ENCODE measurements around the gene PLEKHA6. TPM values are rescaled to one million over a fixed set of nuclear protein-coding genes. Genes with fewer than 3 reads are reported as not detected.
"Not testable (repeated sequence)": the region's sequence is repeated elsewhere in the genome, so short reads cannot be mapped to it uniquely, and the experiment has no call there.

The PLEKHA6 gene
- polyA plus RNA-seq, 1 experiment = 4.2 TPM

- CTCF ChIA-PET = interaction anchor here (0.6 to 2.5 kb wide), 4 partner anchors 8 to 64 kb away, joined by 3 to 6 read pairs (median 4); no protein-coding TSS in a partner anchor
- Histone ChIP-seq H3K27me3 (ENCODE audit: control insufficient read depth, insufficient read depth, low read length) (no peaks in the 10 kb centered on the region), H3K36me3 (ENCODE audit: control insufficient read depth, insufficient read depth, low read length) (no peaks in the 10 kb centered on the region), H3K4me3 (ENCODE audit: low read depth, low read length) (no peak overlapping the region)
- DNase-seq (ENCODE audit: low read depth) = no peak
- no peak for TF ChIP-seq CTCF (IDR thresholded peaks at IDR 0.05; ENCODE audit: insufficient read depth, low read depth, low read length)
- POLR2A ChIA-PET = no interaction called here
These were observed 24.6 kb downstream of the PLEKHA6 start for GRCh38 chr1:204335085-204335484.

- ChIA-PET POLR2A (no interaction called here), CTCF (interaction anchor here (0.6 to 2.5 kb wide), 4 partner anchors 9 to 78 kb away, joined by 3 to 5 read pairs (median 3); no protein-coding TSS in a partner anchor)
- no peaks in the 10 kb centered on the region for H3K36me3 ChIP-seq (ENCODE audit: control insufficient read depth, insufficient read depth, low read length)
- H3K4me3 ChIP-seq (ENCODE audit: low read depth, low read length) = no peak overlapping the region
- DNase-seq (ENCODE audit: low read depth) = no peak
- no peaks in the 10 kb centered on the region for H3K27me3 ChIP-seq (ENCODE audit: control insufficient read depth, insufficient read depth, low read length)
- no peak for TF ChIP-seq CTCF (IDR thresholded peaks at IDR 0.05; ENCODE audit: insufficient read depth, low read depth, low read length)
These were observed 25.3 kb downstream of the PLEKHA6 start for GRCh38 chr1:204334455-204334854.

- DNase-seq (ENCODE audit: low read depth) = no peak
- TF ChIP-seq CTCF (IDR thresholded peaks at IDR 0.05; ENCODE audit: insufficient read depth, low read depth, low read length) = no peak
- ChIA-PET POLR2A (interaction anchor here (0.6 kb wide), 1 partner anchor 129 kb away, joined by 3 read pairs; no protein-coding TSS in a partner anchor), CTCF (interaction anchor here (0.9 to 2.5 kb wide), 5 partner anchors 10 to 77 kb away, joined by 3 to 5 read pairs (median 5); no protein-coding TSS in a partner anchor)
- Histone ChIP-seq H3K36me3 (ENCODE audit: control insufficient read depth, insufficient read depth, low read length) (no peaks in the 10 kb centered on the region), H3K4me3 (ENCODE audit: low read depth, low read length) (no peak overlapping the region), H3K27me3 (ENCODE audit: control insufficient read depth, insufficient read depth, low read length) (no peaks in the 10 kb centered on the region)
These were observed 26.3 kb downstream of the PLEKHA6 start for GRCh38 chr1:204333427-204333826.

DNA sequence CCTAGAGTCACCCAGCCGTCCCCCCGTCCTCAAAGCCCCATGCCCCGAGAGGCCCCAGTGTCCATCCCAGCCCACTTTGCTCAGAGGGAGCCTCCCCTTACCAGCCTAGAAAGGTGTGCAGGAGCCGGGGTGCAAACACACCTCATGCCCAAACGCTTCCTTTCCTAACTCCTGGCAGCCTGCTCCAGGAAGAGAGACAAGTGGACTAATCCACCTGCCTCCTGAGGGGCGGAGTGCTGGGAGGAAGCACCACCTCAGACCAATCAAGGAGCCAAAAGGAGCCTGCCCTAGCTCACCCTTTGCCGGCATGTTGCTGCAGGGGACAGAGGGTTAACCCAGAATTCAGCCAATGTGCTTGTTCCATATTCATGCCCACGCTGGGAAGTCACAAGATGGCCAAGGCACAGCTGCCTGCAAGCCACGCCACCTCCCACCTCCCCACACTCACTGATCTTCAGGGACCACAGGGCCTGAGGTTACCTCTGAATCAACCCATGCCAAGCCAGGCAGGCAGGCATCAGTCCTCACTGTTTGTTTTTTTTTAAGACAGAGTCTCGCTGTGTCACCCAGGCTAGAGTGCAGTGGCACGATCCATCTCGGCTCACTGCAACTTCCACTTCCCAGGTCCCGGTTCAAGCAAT lies 27.8 kb downstream of the PLEKHA6 start:
- no peak overlapping the region for H3K4me3 ChIP-seq (ENCODE audit: low read depth, low read length)
- ChIA-PET CTCF (interaction anchor here (1.2 to 2.2 kb wide), 3 partner anchors 9 to 73 kb away, joined by 3 to 5 read pairs (median 5); no protein-coding TSS in a partner anchor), POLR2A (no interaction called here)
- H3K36me3 ChIP-seq (ENCODE audit: control insufficient read depth, insufficient read depth, low read length) = no peaks in the 10 kb centered on the region
- DNase-seq (ENCODE audit: low read depth) = no peak
- H3K27me3 ChIP-seq (ENCODE audit: control insufficient read depth, insufficient read depth, low read length) = no peaks in the 10 kb centered on the region
- TF ChIP-seq CTCF (IDR thresholded peaks at IDR 0.05; ENCODE audit: insufficient read depth, low read depth, low read length) = no peak

- ChIA-PET POLR2A (interaction anchor here (0.6 kb wide), 2 partner anchors 38 to 117 kb away, joined by 3 to 7 read pairs; no protein-coding TSS in a partner anchor), CTCF (interaction anchor here (1.2 kb wide), 1 partner anchor 73 kb away, joined by 5 read pairs; no protein-coding TSS in a partner anchor)
- Histone ChIP-seq H3K36me3 (ENCODE audit: control insufficient read depth, insufficient read depth, low read length) (no peaks in the 10 kb centered on the region), H3K4me3 (ENCODE audit: low read depth, low read length) (no peak overlapping the region), H3K27me3 (ENCODE audit: control insufficient read depth, insufficient read depth, low read length) (no peaks in the 10 kb centered on the region)
- DNase-seq (ENCODE audit: low read depth) = no peak
- TF ChIP-seq CTCF (IDR thresholded peaks at IDR 0.05; ENCODE audit: insufficient read depth, low read depth, low read length) = no peak
These were observed 28.5 kb downstream of the PLEKHA6 start for GRCh38 chr1:204331275-204331674.

- POLR2A ChIA-PET; DNase-seq (ENCODE audit: low read depth); H3K27me3 ChIP-seq (ENCODE audit: control insufficient read depth, insufficient read depth, low read length); H3K4me3 ChIP-seq (ENCODE audit: low read depth, low read length); H3K36me3 ChIP-seq (ENCODE audit: control insufficient read depth, insufficient read depth, low read length): not testable (repeated sequence)
- CTCF ChIA-PET = interaction anchor here (1.3 to 1.9 kb wide), 2 partner anchors 34 to 69 kb away, joined by 3 to 7 read pairs; no protein-coding TSS in a partner anchor
These were observed 31.9 kb downstream of the PLEKHA6 start for GRCh38 chr1:204327870-204328269.
